Measurements from ENCODE around the gene ALOX5. TPM values are rescaled to one million over a fixed set of nuclear protein-coding genes. Genes with fewer than 3 reads are reported as not detected.

The ALOX5 gene
- total RNA-seq, 1 experiment from 2014 or later, result not detected

GRCh38 chr10:45421221-45422097 lies 47.4 kb downstream of the ALOX5 start:
- Histone ChIP-seq H3K9me3 (replicated peaks) (no peaks in the 10 kb centered on the region), H3K27ac (no peak overlapping the region), H3K36me3 (no peaks in the 10 kb centered on the region), H3K4me1 (peaks cover 4% of the 10 kb centered on the region; the same call in 1 of the 2 replicates), H3K27me3 (no peaks in the 10 kb centered on the region), H3K4me3 (no peak overlapping the region)
- peak in 1 of 2 experiments; percentile 11 for DNase-seq

- Histone ChIP-seq H3K27me3 (no peaks in the 10 kb centered on the region), H3K4me3 (no peak overlapping the region), H3K4me1 (peaks cover 4% of the 10 kb centered on the region; the same call in 1 of the 2 replicates), H3K9me3 (replicated peaks) (no peaks in the 10 kb centered on the region), H3K27ac (no peak overlapping the region), H3K36me3 (no peaks in the 10 kb centered on the region)
- no peak for DNase-seq
These were observed 48.3 kb downstream of the ALOX5 start for GRCh38 chr10:45422207-45422865.

- Histone ChIP-seq H3K4me3 (no peak overlapping the region), H3K4me1 (peaks cover 4% of the 10 kb centered on the region; the same call in 1 of the 2 replicates)
- DNase-seq, result no peak
These were observed 49.0 kb downstream of the ALOX5 start for GRCh38 chr10:45422866-45423659.

GRCh38 chr10:45423976-45424499 lies 50.0 kb downstream of the ALOX5 start:
- H3K4me1 ChIP-seq, result peaks cover 4% of the 10 kb centered on the region; the same call in 1 of the 2 replicates
- no peak overlapping the region for H3K27ac ChIP-seq
- H3K27me3 ChIP-seq, result no peaks in the 10 kb centered on the region
- DNase-seq, result no peak
- H3K4me3 ChIP-seq, result no peak overlapping the region
- no peaks in the 10 kb centered on the region for H3K36me3 ChIP-seq
- no peaks in the 10 kb centered on the region for H3K9me3 ChIP-seq (replicated peaks)

More at GRCh38 chr10:45422866-45423659, 49.0 kb downstream of the ALOX5 start:
- Histone ChIP-seq H3K27me3 (no peaks in the 10 kb centered on the region), H3K9me3 (replicated peaks) (no peaks in the 10 kb centered on the region), H3K36me3 (no peaks in the 10 kb centered on the region), H3K27ac (no peak overlapping the region)

GRCh38 chr10:45424668-45425404 lies 50.8 kb downstream of the ALOX5 start:
- Histone ChIP-seq H3K27me3 (no peaks in the 10 kb centered on the region), H3K4me1 (peaks cover 4% of the 10 kb centered on the region; the same call in 1 of the 2 replicates), H3K36me3 (no peaks in the 10 kb centered on the region), H3K4me3 (no peak overlapping the region), H3K9me3 (replicated peaks) (no peaks in the 10 kb centered on the region), H3K27ac (no peak overlapping the region)
- no peak for DNase-seq

GRCh38 chr10:45425621-45426563 lies 51.9 kb downstream of the ALOX5 start:
- Histone ChIP-seq H3K4me1 (peaks cover 2% of the 10 kb centered on the region; the same call in 1 of the 2 replicates), H3K27me3 (no peaks in the 10 kb centered on the region), H3K36me3 (no peaks in the 10 kb centered on the region), H3K9me3 (replicated peaks) (no peaks in the 10 kb centered on the region), H3K4me3 (no peak overlapping the region), H3K27ac (no peak overlapping the region)
- DNase-seq, result no peak

GRCh38 chr10:45427262-45427969 lies 53.4 kb downstream of the ALOX5 start:
- Histone ChIP-seq H3K27me3 (no peaks in the 10 kb centered on the region), H3K27ac (no peak overlapping the region), H3K4me1 (no peaks in the 10 kb centered on the region), H3K4me3 (no peak overlapping the region), H3K9me3 (replicated peaks) (no peaks in the 10 kb centered on the region), H3K36me3 (no peaks in the 10 kb centered on the region)
- DNase-seq, result no peak

- no peaks in the 10 kb centered on the region for H3K4me1 ChIP-seq
- no peaks in the 10 kb centered on the region for H3K27me3 ChIP-seq
- H3K4me3 ChIP-seq, result no peak overlapping the region
- DNase-seq, result no peak
- H3K27ac ChIP-seq, result no peak overlapping the region
- H3K36me3 ChIP-seq, result no peaks in the 10 kb centered on the region
- no peaks in the 10 kb centered on the region for H3K9me3 ChIP-seq (replicated peaks)
These were observed 54.0 kb downstream of the ALOX5 start for GRCh38 chr10:45427970-45428366.

- no peaks in the 10 kb centered on the region for H3K36me3 ChIP-seq
- H3K9me3 ChIP-seq (replicated peaks), result no peaks in the 10 kb centered on the region
- H3K4me3 ChIP-seq, result no peak overlapping the region
- H3K4me1 ChIP-seq, result no peaks in the 10 kb centered on the region
- DNase-seq, result no peak
- no peaks in the 10 kb centered on the region for H3K27me3 ChIP-seq
- H3K27ac ChIP-seq, result no peak overlapping the region
These were observed 54.8 kb downstream of the ALOX5 start for GRCh38 chr10:45428611-45429510.

- Histone ChIP-seq H3K4me1 (no peaks in the 10 kb centered on the region), H3K9me3 (replicated peaks) (no peaks in the 10 kb centered on the region), H3K27ac (no peak overlapping the region), H3K36me3 (no peaks in the 10 kb centered on the region), H3K27me3 (no peaks in the 10 kb centered on the region), H3K4me3 (no peak overlapping the region)
- no peak for DNase-seq
These were observed 55.8 kb downstream of the ALOX5 start for GRCh38 chr10:45429790-45430189.

GRCh38 chr10:45432113-45432512 lies 58.1 kb downstream of the ALOX5 start:
- H3K9me3 ChIP-seq (replicated peaks), result no peaks in the 10 kb centered on the region
- no peaks in the 10 kb centered on the region for H3K36me3 ChIP-seq

More at GRCh38 chr10:45432113-45432512, 58.1 kb downstream of the ALOX5 start:
- DNase-seq, result no peak
- no peak overlapping the region for H3K4me3 ChIP-seq
- no peak overlapping the region for H3K27ac ChIP-seq
- H3K4me1 ChIP-seq, result no peaks in the 10 kb centered on the region
- no peaks in the 10 kb centered on the region for H3K27me3 ChIP-seq

All from SJCRH30 (cell line).